B cell (primary cell): ENCODE measurements around the gene RBPJL. TPM values are rescaled to one million over a fixed set of nuclear protein-coding genes. Genes with fewer than 3 reads are reported as not detected.

ENCODE experiments used
- ATAC-seq: fragments of 200-7000 bp; cut with Tn5 transposase; one replicate; pipeline ENCODE4 v1.10.0; 2021; ENCODE audit warnings: low read depth, mild to moderate bottlenecking, moderate number of reproducible peaks, moderate library complexity
- CTCF ChIA-PET: fragments of 350-600 bp; sonication (Branson Sonifier 250); formaldehyde crosslinking; loops from one replicate; lab custom pipeline; 2021; ENCODE audit warnings: antibody characterized with exemption, inconsistent platforms; lab: Charles Lee
- POLR2A ChIA-PET: fragments of 350-600 bp; sonication (Branson Sonifier 250); formaldehyde crosslinking; loops from one replicate; lab custom pipeline; 2021; ENCODE audit warnings: antibody characterized with exemption; lab: Charles Lee
- DNase-seq: peaks from one replicate; pipeline ENCODE4 v3.0.0; 2013
- H2AFZ ChIP-seq: 2 replicates; pipeline ENCODE4 v1.6.1; 2012; ENCODE audit warnings: mild to moderate bottlenecking, low read depth, low read length; ENCODE audit not compliant: insufficient read depth, poor library complexity, severe bottlenecking
- H3K27ac ChIP-seq, 2 donors: 1 replicate in 1 of 2; 2 replicates in 1 of 2; pipeline ENCODE4 v1.5.1; 2012 to 2013; ENCODE audit warnings: low read length in 2 of 2, mild to moderate bottlenecking in 2 of 2, moderate library complexity in 1 of 2
- H3K27me3 ChIP-seq, 4 experiments: fragments of 200-600 bp in 1 of 4; sonication (generic) in 1 of 4; replicated peaks in 1 of 4; 1 replicate in 2 of 4; 2 replicates in 2 of 4; pipeline versions ENCODE4 v1.6.1 to v1.7.0; 2013 to 2016; ENCODE audit warnings: low read length in 3 of 4, mild to moderate bottlenecking in 2 of 4, mixed read lengths in 1 of 4, moderate library complexity in 1 of 4; ENCODE audit not compliant: insufficient read depth in 4 of 4, control insufficient read depth in 3 of 4; ENCODE audit errors: control extremely low read depth in 1 of 4
- H3K36me3 ChIP-seq, 2 experiments: replicated peaks in 1 of 2; 1 replicate in 1 of 2; 2 replicates in 1 of 2; pipeline versions ENCODE4 v1.6.1 to v1.7.1; 2013; ENCODE audit warnings: low read length in 1 of 2; ENCODE audit not compliant: insufficient read depth in 2 of 2, control insufficient read depth in 1 of 2; ENCODE audit errors: control extremely low read depth in 1 of 2, extremely low read depth in 1 of 2
- H3K4me1 ChIP-seq, 2 donors: fragments of 200-600 bp in 1 of 2; sonication (generic) in 1 of 2; 1 replicate in 1 of 2; 2 replicates in 1 of 2; pipeline versions ENCODE4 v1.5.1 to v1.6.1; 2013 to 2017; ENCODE audit warnings: low read length in 2 of 2; ENCODE audit not compliant: control insufficient read depth in 2 of 2, insufficient read depth in 2 of 2
- H3K4me2 ChIP-seq: replicated peaks from 2 replicates; pipeline ENCODE3; 2012; ENCODE audit warnings: mild to moderate bottlenecking, low read depth, low read length; ENCODE audit not compliant: poor library complexity, severe bottlenecking
- H3K4me3 ChIP-seq, 5 experiments: fragments of 200-600 bp in 1 of 5; sonication (generic) in 1 of 5; 1 replicate in 3 of 5; 2 replicates in 2 of 5; pipeline versions ENCODE4 v1.5.1 to v1.7.0; 2011 to 2016; ENCODE audit warnings: low read length in 4 of 5, mild to moderate bottlenecking in 4 of 5, low read depth in 2 of 5, control low read depth in 1 of 5, moderate library complexity in 1 of 5; ENCODE audit not compliant: insufficient read depth in 1 of 5; ENCODE audit errors: control extremely low read depth in 1 of 5, extremely low read depth in 1 of 5
- H3K79me2 ChIP-seq: fragments of 200-600 bp; sonication (generic); one replicate; pipeline ENCODE4 v1.6.0; 2016; ENCODE audit warnings: low read length; ENCODE audit not compliant: control insufficient read depth, insufficient read depth
- H3K9ac ChIP-seq: fragments of 200-600 bp; sonication (generic); 2 replicates; pipeline ENCODE4 v1.6.1; 2017; ENCODE audit warnings: mild to moderate bottlenecking, low read length, moderate library complexity
- H3K9me3 ChIP-seq, 3 donors: one replicate each; pipeline versions ENCODE4 v1.6.1 to v1.7.1; 2013; ENCODE audit warnings: low read length in 2 of 3; ENCODE audit not compliant: control insufficient read depth in 2 of 3, insufficient read depth in 1 of 3; ENCODE audit errors: control extremely low read depth in 1 of 3
- H4K20me1 ChIP-seq: 2 replicates; pipeline ENCODE4 v1.6.0; 2012; ENCODE audit warnings: mild to moderate bottlenecking, low read length; ENCODE audit not compliant: insufficient read depth, control insufficient read depth, poor library complexity, severe bottlenecking
- H3K27ac Mint-ChIP-seq: one replicate; pipeline ENCODE4 v1.8.0; 2021; ENCODE audit warnings: mixed read lengths
- H3K27me3 Mint-ChIP-seq: one replicate; pipeline ENCODE4 v1.8.0; 2021; ENCODE audit warnings: mixed read lengths
- H3K4me1 Mint-ChIP-seq: one replicate; pipeline ENCODE4 v1.8.0; 2021; ENCODE audit warnings: mixed read lengths
- H3K4me3 Mint-ChIP-seq: one replicate; pipeline ENCODE4 v1.8.0; 2021; ENCODE audit warnings: mixed read lengths
- H3K9me3 Mint-ChIP-seq: one replicate; pipeline ENCODE4 v1.8.0; 2022; ENCODE audit warnings: mixed read lengths; ENCODE audit not compliant: insufficient read depth
- CTCF ChIP-seq: fragments of 200-600 bp; IDR thresholded peaks from one replicate; pipeline ENCODE4 v1.8.0; 2022; ENCODE audit warnings: antibody characterized with exemption, mild to moderate bottlenecking
- EZH2 ChIP-seq: IDR thresholded peaks from 2 replicates; pipeline ENCODE4 v1.6.1; 2012; ENCODE audit warnings: borderline replicate concordance, low read depth, mild to moderate bottlenecking, moderate library complexity, low read length; ENCODE audit not compliant: insufficient read depth, poor library complexity, severe bottlenecking
- WGBS: methylation state at CpG from one replicate; pipeline ENCODE4 v1.1.5; 2013; ENCODE audit warnings: missing lambda C conversion rate; ENCODE audit not compliant: insufficient coverage; 5-methylcytosine and 5-hydroxymethylcytosine counted together
- intact Hi-C: fragments of 100-400 bp; cut with micrococcal nuclease; formaldehyde crosslinking; loops from one replicate; pipeline ENCODE4 v1.10.0; 2022
- polyA plus RNA-seq: library from polyadenylated mRNA; depleted of rRNA; stranded (reverse); fragments of >200 nt; gene quantifications from 2 replicates; pipeline ENCODE4 v1.2.3, GENCODE V29; 2012
- total RNA-seq, 2 donors: library from RNA; stranded (reverse); fragments of 120-200 nt in 1 of 2; gene quantifications; 1 replicate in 1 of 2; 2 replicates in 1 of 2; pipeline versions ENCODE4 v1.2.3 to v1.2.4, GENCODE V29; 2013 to 2022

The RBPJL gene
- total and polyA plus RNA-seq, 2 donors (not counting 1 experiment from before 2014, with no cell fraction given) = not detected

DNA sequence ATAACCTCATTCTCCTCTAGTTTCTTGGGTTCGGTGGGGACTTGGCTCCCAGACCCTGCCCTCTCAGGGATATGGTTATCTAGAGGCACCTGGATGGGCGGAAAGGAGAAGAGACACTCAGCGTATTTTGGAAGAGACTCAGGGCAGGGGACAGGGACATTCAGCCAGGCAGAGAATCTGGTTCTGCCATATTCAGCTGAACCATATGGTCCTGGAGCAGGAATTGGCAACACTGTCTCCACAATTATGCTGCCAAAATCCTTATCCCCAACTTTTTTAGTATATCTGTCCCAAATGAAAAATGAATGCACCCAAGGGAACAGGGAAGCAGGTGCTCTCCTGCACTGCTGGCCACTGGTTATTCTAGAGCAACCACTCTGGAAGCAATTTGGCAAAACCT, 23.8 kb downstream of the RBPJL start:
- TF ChIP-seq EZH2 = no peak
- no peak for TF ChIP-seq CTCF
- Mint-ChIP-seq H3K27me3 (no peaks in the 10 kb centered on the region), H3K9me3 (no peaks in the 10 kb centered on the region), H3K4me1 (peaks cover 10% of the 10 kb centered on the region), H3K27ac (no peak overlapping the region), H3K4me3 (no peak overlapping the region)
- Histone ChIP-seq H2AFZ (no peak overlapping the region), H3K27me3 (peaks cover 0 to 2% (median 0%) of the 10 kb centered on the region in 4 experiments), H3K9me3 (no peaks in the 10 kb centered on the region), H3K36me3 (no peaks in the 10 kb centered on the region), H3K79me2 (no peaks in the 10 kb centered on the region), H3K4me2 (no peak overlapping the region), H4K20me1 (no peaks in the 10 kb centered on the region), H3K27ac (no peak overlapping the region), H3K4me3 (no peak overlapping the region), H3K9ac (no peak overlapping the region), H3K4me1 (peaks cover 4 to 6% of the 10 kb centered on the region in 2 donors)
- CTCF ChIA-PET = no interaction called here
- no peak for DNase-seq
- WGBS = 89% methylated on average over 3 of the region's 3 CpGs
- POLR2A ChIA-PET = no interaction called here
- ATAC-seq = no peak
- intact Hi-C loops = no loop called here

- Mint-ChIP-seq H3K27me3 (peaks cover 7% of the 10 kb centered on the region), H3K4me3 (no peak overlapping the region), H3K27ac (no peak overlapping the region), H3K4me1 (no peaks in the 10 kb centered on the region), H3K9me3 (no peaks in the 10 kb centered on the region)
- Histone ChIP-seq H3K27me3 (peaks cover 0 to 6% (median 0%) of the 10 kb centered on the region in 4 experiments), H3K4me1 (no peaks in the 10 kb centered on the region), H2AFZ (no peak overlapping the region), H3K4me2 (no peak overlapping the region), H3K4me3 (no peak overlapping the region), H3K9me3 (no peaks in the 10 kb centered on the region), H3K9ac (no peak overlapping the region), H3K27ac (no peak overlapping the region), H3K79me2 (no peaks in the 10 kb centered on the region), H3K36me3 (no peaks in the 10 kb centered on the region), H4K20me1 (no peaks in the 10 kb centered on the region)
- WGBS = 92% methylated on average over 11 of the region's 11 CpGs
- DNase-seq = no peak
- no peak for ATAC-seq
- TF ChIP-seq EZH2 (no peak), CTCF (no peak)
- POLR2A ChIA-PET = no interaction called here
- CTCF ChIA-PET = interaction anchor here (1.1 to 1.5 kb wide), 2 partner anchors 37 to 100 kb away, joined by 3 read pairs; no protein-coding TSS in a partner anchor
- intact Hi-C loops = no loop called here
These were observed 30.1 kb downstream of the RBPJL start for GRCh38 chr20:45336530-45337366.
